Measurements from ENCODE around the gene TP63. TPM values are rescaled to one million over a fixed set of nuclear protein-coding genes. Genes with fewer than 3 reads are reported as not detected.

Gene TP63
- total and polyA plus RNA-seq, 3 donors from 2014 or later = 5.2 to 10.5 (median 6.0) TPM

DNA sequence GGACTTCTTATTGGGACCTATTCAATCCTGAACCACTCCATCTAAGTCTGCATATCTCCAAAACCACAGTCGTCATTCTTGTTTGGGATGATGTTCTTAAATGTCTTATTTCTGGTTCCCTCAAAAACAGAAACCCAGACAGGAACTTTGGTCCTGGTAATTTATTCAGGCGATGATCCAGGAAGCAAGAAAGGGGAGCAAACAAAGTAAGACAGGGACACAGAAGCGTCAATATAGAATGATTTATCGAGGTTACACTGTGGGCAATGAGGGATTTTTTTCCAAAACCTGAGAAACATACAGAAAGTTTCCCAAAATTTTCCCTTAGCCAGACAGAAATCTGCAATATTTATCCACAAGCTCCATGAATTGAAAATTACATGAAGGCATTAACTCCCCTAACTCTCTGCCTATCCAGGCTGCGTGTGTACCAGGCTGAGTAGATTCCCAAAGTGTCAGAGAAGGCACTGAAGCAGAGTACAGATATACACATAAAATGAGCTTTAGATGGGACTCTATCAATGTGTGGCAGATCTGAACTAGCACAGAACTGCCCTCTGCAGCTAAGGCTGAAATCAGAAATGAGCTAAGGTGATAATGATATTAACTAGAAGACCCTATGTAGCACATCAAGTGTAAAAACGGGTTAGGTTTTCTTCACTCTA is 43.2 kb downstream of the TP63 start:
- intact Hi-C loops (cut with DNase I; ENCODE audit: low total_unique reads) = no loop called here
- 77 to 92% methylated on average over 6 of the region's 6 CpGs for WGBS, 2 donors
- TF ChIP-seq POLR2A (IDR thresholded peaks at IDR 0.05) = no peak
- TF ChIP-seq, protein P1, sequence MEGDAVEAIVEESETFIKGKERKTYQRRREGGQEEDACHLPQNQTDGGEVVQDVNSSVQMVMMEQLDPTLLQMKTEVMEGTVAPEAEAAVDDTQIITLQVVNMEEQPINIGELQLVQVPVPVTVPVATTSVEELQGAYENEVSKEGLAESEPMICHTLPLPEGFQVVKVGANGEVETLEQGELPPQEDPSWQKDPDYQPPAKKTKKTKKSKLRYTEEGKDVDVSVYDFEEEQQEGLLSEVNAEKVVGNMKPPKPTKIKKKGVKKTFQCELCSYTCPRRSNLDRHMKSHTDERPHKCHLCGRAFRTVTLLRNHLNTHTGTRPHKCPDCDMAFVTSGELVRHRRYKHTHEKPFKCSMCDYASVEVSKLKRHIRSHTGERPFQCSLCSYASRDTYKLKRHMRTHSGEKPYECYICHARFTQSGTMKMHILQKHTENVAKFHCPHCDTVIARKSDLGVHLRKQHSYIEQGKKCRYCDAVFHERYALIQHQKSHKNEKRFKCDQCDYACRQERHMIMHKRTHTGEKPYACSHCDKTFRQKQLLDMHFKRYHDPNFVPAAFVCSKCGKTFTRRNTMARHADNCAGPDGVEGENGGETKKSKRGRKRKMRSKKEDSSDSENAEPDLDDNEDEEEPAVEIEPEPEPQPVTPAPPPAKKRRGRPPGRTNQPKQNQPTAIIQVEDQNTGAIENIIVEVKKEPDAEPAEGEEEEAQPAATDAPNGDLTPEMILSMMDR (IDR thresholded peaks at IDR 0.05) = no peak

DNA sequence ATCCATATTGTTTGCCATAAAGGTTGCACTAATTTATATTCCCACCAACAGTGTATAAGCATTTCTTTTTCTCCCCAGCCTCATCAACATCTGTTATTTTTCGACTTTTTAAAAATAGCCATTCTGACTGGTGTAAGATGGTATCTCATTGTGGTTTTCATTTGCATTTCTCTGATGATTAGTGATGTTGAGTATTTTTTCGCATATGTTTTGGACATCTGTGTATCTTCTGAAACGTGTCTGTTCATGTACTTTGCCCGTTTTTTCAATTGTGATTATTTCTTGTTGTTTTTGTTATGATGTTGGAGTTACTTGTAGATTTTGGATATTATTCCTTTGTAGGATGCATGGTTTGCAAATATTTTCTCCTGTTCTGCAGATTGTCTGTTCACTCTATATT is 46.5 kb downstream of the TP63 start:
- 89 to 90% methylated on average over 4 of the region's 4 CpGs for WGBS, 2 donors
- Histone ChIP-seq H3K4me3 (no peak overlapping the region), H3K27ac (no peak overlapping the region)

More for the DNA sequence above, 43.2 kb downstream of the TP63 start:
- DNase-seq = no peak
- Histone ChIP-seq H3K9me3 (no peaks in the 10 kb centered on the region), H3K4me1 (no peaks in the 10 kb centered on the region), H3K27ac (no peak overlapping the region), H3K36me3 (ENCODE audit: low read depth, missing control alignments) (no peaks in the 10 kb centered on the region), H3K27me3 (no peaks in the 10 kb centered on the region), H3K4me3 (no peak overlapping the region)

DNA sequence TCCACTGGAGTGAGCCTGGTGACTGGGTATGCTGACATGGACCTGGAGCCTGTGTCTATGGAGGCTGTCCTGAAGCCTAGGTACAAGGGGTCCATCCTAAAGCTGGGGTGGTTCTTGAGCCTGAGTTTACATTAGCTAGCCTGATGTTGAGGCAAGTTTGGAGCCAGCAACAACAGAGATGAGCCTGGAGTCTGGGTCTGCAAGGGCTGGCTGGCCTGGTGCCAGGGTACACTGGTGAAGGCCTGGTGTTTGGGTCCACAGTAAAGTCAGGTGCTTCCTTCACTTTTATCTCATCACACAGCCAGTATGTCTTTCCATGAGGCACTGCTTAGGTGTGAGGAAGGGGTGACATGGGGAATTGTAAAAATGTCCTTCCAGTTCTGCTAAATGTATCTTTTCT is 49.5 kb downstream of the TP63 start:
- no peak overlapping the region for H3K4me3 ChIP-seq
- no peaks in the 10 kb centered on the region for H3K27me3 ChIP-seq
- H3K36me3 ChIP-seq (ENCODE audit: low read depth, missing control alignments) = no peaks in the 10 kb centered on the region
- no peak for TF ChIP-seq POLR2A (IDR thresholded peaks at IDR 0.05)
- TF ChIP-seq, protein P1 (IDR thresholded peaks at IDR 0.05) = no peak
- no peak for DNase-seq
- H3K27ac ChIP-seq = no peak overlapping the region
- H3K4me1 ChIP-seq = no peaks in the 10 kb centered on the region
- intact Hi-C loops (cut with DNase I; ENCODE audit: low total_unique reads) = no loop called here
- no peaks in the 10 kb centered on the region for H3K9me3 ChIP-seq

More for the DNA sequence above, 46.5 kb downstream of the TP63 start:
- Histone ChIP-seq H3K9me3 (no peaks in the 10 kb centered on the region), H3K4me1 (no peaks in the 10 kb centered on the region), H3K36me3 (ENCODE audit: low read depth, missing control alignments) (no peaks in the 10 kb centered on the region), H3K27me3 (no peaks in the 10 kb centered on the region)
- no peak for TF ChIP-seq POLR2A (IDR thresholded peaks at IDR 0.05)
- TF ChIP-seq, protein P1 (IDR thresholded peaks at IDR 0.05) = no peak
- no peak for DNase-seq
- intact Hi-C loops (cut with DNase I; ENCODE audit: low total_unique reads) = no loop called here

DNA sequence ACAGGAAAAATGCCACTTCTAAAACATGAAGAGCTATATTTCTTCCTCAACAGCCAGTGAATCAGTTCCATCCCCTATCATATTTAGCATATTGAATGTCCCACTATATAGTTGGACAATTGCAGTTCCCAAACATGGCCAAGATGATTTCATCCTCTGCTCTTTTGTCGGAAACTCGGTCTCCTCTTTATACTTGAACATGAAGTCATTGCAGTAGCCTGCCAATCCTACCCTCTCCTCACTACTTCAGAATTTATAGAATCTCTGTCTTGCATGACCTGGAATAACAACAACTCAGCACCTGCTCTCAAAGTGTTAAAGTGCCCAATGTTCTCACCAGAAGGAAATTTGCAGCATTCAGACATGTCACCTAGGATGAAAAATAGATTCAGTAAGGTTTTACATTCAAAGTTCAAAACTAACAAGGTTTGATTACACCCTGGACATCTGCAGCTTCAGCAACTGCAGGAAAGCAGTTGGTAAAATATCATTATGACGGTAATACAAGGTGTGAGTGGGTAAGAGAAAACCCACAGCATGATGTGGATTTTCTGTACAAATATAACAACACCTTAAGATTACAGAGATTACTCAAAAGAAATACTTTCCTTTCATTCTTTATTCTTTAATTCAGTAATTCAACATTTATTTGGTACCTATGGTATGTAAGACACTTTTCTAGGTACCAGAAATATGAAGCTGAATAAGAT is 52.5 kb downstream of the TP63 start:
- Histone ChIP-seq H3K4me1 (no peaks in the 10 kb centered on the region), H3K27ac (no peak overlapping the region), H3K27me3 (no peaks in the 10 kb centered on the region), H3K36me3 (ENCODE audit: low read depth, missing control alignments) (no peaks in the 10 kb centered on the region), H3K4me3 (no peak overlapping the region), H3K9me3 (no peaks in the 10 kb centered on the region)
- no peak for TF ChIP-seq POLR2A (IDR thresholded peaks at IDR 0.05)
- TF ChIP-seq, protein P1 (IDR thresholded peaks at IDR 0.05) = no peak
- intact Hi-C loops (cut with DNase I; ENCODE audit: low total_unique reads) = no loop called here
- no peak for DNase-seq
- WGBS, 2 donors = 87 to 96% methylated on average over 3 of the region's 3 CpGs
